Trophoblast cell (in vitro differentiated cells and primary cell): ENCODE data around the gene UBR3.
A peak's percentile ranks its signal among the peaks of the same experiment; 100 is the strongest.

Source experiments
- DNase-seq, 2 donors: peaks; one replicate each; pipeline ENCODE4 v3.0.0-alpha.2; 2016
- H2AFZ ChIP-seq: 2 replicates; pipeline ENCODE4 v1.6.1; 2013; ENCODE audit warnings: low read length, moderate library complexity, mild to moderate bottlenecking; ENCODE audit not compliant: insufficient read depth, poor library complexity
- H2AK5ac ChIP-seq: 2 replicates; pipeline ENCODE4 v1.6.1; 2013; ENCODE audit warnings: mild to moderate bottlenecking, low read length
- H2BK120ac ChIP-seq: 2 replicates; pipeline ENCODE4 v1.6.1; 2013; ENCODE audit warnings: low read length, mild to moderate bottlenecking, moderate library complexity; ENCODE audit not compliant: insufficient read depth, poor library complexity
- H2BK12ac ChIP-seq: 2 replicates; pipeline ENCODE4 v1.6.1; 2013; ENCODE audit warnings: mild to moderate bottlenecking, low read length, moderate library complexity
- H2BK5ac ChIP-seq: 2 replicates; pipeline ENCODE4 v1.6.1; 2013; ENCODE audit warnings: low read length, low read depth, moderate library complexity, mild to moderate bottlenecking; ENCODE audit not compliant: poor library complexity
- H3K14ac ChIP-seq: 2 replicates; pipeline ENCODE4 v1.6.1; 2013; ENCODE audit warnings: mild to moderate bottlenecking, low read length
- H3K18ac ChIP-seq: 2 replicates; pipeline ENCODE4 v1.6.1; 2013; ENCODE audit warnings: mild to moderate bottlenecking, low read length
- H3K23ac ChIP-seq: 2 replicates; pipeline ENCODE4 v1.6.1; 2013; ENCODE audit warnings: low read length
- H3K27ac ChIP-seq: 2 replicates; pipeline ENCODE4 v1.5.1; 2013; ENCODE audit warnings: low read depth, mild to moderate bottlenecking, inconsistent platforms, low read length, moderate library complexity
- H3K27me3 ChIP-seq: 2 replicates; pipeline ENCODE4 v1.6.1; 2013; ENCODE audit warnings: inconsistent platforms, mild to moderate bottlenecking, low read length, moderate library complexity; ENCODE audit not compliant: insufficient read depth
- H3K36me3 ChIP-seq, 2 experiments: 1 replicate in 1 of 2; 2 replicates in 1 of 2; pipeline ENCODE4 v1.6.1; 2013; ENCODE audit warnings: low read length in 2 of 2, mild to moderate bottlenecking in 2 of 2, moderate library complexity in 1 of 2; ENCODE audit not compliant: insufficient read depth in 2 of 2, control insufficient read depth in 1 of 2
- H3K4ac ChIP-seq: 2 replicates; pipeline ENCODE4 v1.6.1; 2013; ENCODE audit warnings: low read depth, mild to moderate bottlenecking, low read length, moderate library complexity
- H3K4me1 ChIP-seq, 2 experiments: 1 replicate in 1 of 2; 2 replicates in 1 of 2; pipeline ENCODE4 v1.6.1; 2013; ENCODE audit warnings: low read length in 2 of 2, mild to moderate bottlenecking in 2 of 2, moderate library complexity in 1 of 2; ENCODE audit not compliant: insufficient read depth in 2 of 2, control insufficient read depth in 1 of 2
- H3K4me2 ChIP-seq: 2 replicates; pipeline ENCODE4 v1.6.1; 2013; ENCODE audit warnings: inconsistent platforms, mild to moderate bottlenecking, low read length, moderate library complexity
- H3K4me3 ChIP-seq: 2 replicates; pipeline ENCODE4 v1.5.1; 2013; ENCODE audit warnings: mild to moderate bottlenecking, low read depth, low read length, inconsistent platforms
- H3K79me1 ChIP-seq: one replicate; pipeline ENCODE4 v1.6.1; 2013; ENCODE audit warnings: low read length
- H3K79me2 ChIP-seq: 2 replicates; pipeline ENCODE4 v1.6.1; 2013; ENCODE audit warnings: low read length, mild to moderate bottlenecking; ENCODE audit not compliant: control insufficient read depth, insufficient read depth, poor library complexity
- H3K9ac ChIP-seq: 2 replicates; pipeline ENCODE4 v1.6.1; 2013; ENCODE audit warnings: mild to moderate bottlenecking, low read length
- H3K9me3 ChIP-seq: 2 replicates; pipeline ENCODE4 v1.6.1; 2013; ENCODE audit warnings: low read depth, mild to moderate bottlenecking, control low read depth, inconsistent platforms, low read length; ENCODE audit not compliant: insufficient read depth
- H4K12ac ChIP-seq: 2 replicates; pipeline ENCODE4 v1.6.1; 2013; ENCODE audit warnings: low read depth, mild to moderate bottlenecking, low read length, moderate library complexity
- H4K8ac ChIP-seq: 2 replicates; pipeline ENCODE4 v1.6.1; 2013; ENCODE audit warnings: low read depth, mild to moderate bottlenecking, low read length, moderate library complexity
- H4K91ac ChIP-seq: one replicate; pipeline ENCODE4 v1.6.1; 2013; ENCODE audit warnings: low read depth, mild to moderate bottlenecking, low read length, moderate library complexity
- WGBS: extraction: QIAGEN DNeasy Blood & Tissue Kit; methylation state at CpG from one replicate; pipeline ENCODE4 v1.1.7; 2013; ENCODE audit warnings: missing lambda C conversion rate; ENCODE audit not compliant: insufficient read length, insufficient coverage; ENCODE audit errors: extremely low coverage; 5-methylcytosine and 5-hydroxymethylcytosine counted together

Gene UBR3

GRCh38 chr2:169877398-169877797 is 50.1 kb downstream of the UBR3 start:
- Histone ChIP-seq H2AFZ (no peak overlapping the region), H3K79me2 (no peaks in the 10 kb centered on the region), H3K18ac (no peak overlapping the region), H2BK120ac (no peak overlapping the region), H3K9ac (no peak overlapping the region), H3K27me3 (no peaks in the 10 kb centered on the region), H3K4ac (no peak overlapping the region), H2AK5ac (no peak overlapping the region), H3K4me1 (peaks cover 0 to 1% of the 10 kb centered on the region in 2 experiments), H4K8ac (no peak overlapping the region), H2BK12ac (no peak overlapping the region), H4K12ac (no peak overlapping the region), H3K23ac (no peak overlapping the region), H3K27ac (no peak overlapping the region), H3K36me3 (peaks cover 0 to 1% of the 10 kb centered on the region in 2 experiments), H3K9me3 (no peaks in the 10 kb centered on the region), H2BK5ac (no peak overlapping the region), H4K91ac (no peak overlapping the region), H3K4me3 (no peak overlapping the region), H3K79me1 (no peaks in the 10 kb centered on the region), H3K14ac (no peak overlapping the region), H3K4me2 (no peak overlapping the region)
- peak in 1 of 2 donors; percentile 3 for DNase-seq

DNA sequence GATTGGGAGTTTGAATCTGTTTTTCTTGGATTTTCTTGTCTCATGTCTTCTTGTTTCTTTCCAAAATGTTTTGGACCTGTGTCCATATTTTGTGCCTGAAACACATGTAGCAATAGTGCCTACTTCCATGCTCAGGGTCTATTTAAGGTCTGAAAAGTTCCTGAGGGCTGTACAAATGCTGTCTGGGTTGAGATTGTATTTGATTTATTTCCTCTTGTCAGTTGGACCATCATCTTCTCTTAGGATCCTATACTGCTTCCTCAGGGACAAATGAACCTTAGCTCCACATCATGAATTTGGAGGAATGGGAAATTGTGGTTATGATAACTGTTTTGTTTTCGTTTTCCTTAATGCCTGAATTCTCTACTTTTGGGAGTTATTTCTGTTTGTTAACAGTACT is 59.9 kb downstream of the UBR3 start:
- no peak overlapping the region for H2AFZ ChIP-seq
- no peak overlapping the region for H3K4ac ChIP-seq
- no peak overlapping the region for H4K12ac ChIP-seq
- no peak overlapping the region for H2BK120ac ChIP-seq
- no peak overlapping the region for H3K27ac ChIP-seq
- no peak overlapping the region for H3K23ac ChIP-seq
- H3K18ac ChIP-seq = no peak overlapping the region
- no peaks in the 10 kb centered on the region for H3K9me3 ChIP-seq
- H3K9ac ChIP-seq = no peak overlapping the region
- H3K4me3 ChIP-seq = no peak overlapping the region
- H2BK12ac ChIP-seq = no peak overlapping the region
- WGBS = no CpG with 5 or more reads among the region's 1 CpG
- peaks cover 0 to 2% of the 10 kb centered on the region in 2 experiments for H3K4me1 ChIP-seq
- no peak overlapping the region for H4K91ac ChIP-seq
- no peak overlapping the region for H4K8ac ChIP-seq
- no peaks in the 10 kb centered on the region for H3K36me3 ChIP-seq
- no peak overlapping the region for H3K14ac ChIP-seq
- DNase-seq = no peak
- H3K27me3 ChIP-seq = no peaks in the 10 kb centered on the region
- no peak overlapping the region for H2AK5ac ChIP-seq
- H3K79me2 ChIP-seq = no peaks in the 10 kb centered on the region
- H2BK5ac ChIP-seq = no peak overlapping the region
- no peak overlapping the region for H3K4me2 ChIP-seq
- H3K79me1 ChIP-seq = no peaks in the 10 kb centered on the region

DNA sequence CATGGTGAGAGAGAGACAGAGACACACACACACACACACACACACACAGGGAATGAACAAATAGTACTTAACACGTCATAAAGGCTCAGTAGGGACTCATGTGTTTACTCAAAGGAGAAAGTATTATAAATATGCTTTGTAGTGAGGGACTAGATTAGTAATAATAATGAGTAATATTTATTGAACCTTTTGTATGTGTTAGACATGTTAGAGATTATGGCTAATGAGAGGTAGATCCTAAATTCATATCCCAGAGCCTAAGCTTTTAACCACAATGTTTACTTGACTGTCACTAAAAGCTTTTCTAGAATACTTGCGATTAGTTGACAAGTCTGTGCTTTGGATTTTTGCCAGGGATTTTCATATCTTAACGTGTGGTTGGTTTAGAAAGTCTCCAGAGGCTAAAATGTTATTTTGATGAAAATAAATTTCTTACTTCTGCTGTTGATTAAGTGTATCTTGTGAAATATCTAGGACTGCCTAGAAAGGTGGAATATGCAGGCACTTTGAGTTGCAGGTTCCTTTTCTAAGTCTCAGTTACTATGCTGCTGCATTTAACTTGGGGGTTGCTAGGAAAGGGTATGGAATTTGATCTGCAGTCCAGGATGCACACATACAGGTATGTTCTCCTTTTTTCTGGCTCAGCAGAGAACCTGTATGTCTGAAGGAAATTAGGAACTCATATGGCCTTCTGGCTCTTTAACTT is 64.5 kb downstream of the UBR3 start:
- DNase-seq = no peak
- peak overlapping the region; percentile 49 for H3K23ac ChIP-seq
- H2BK120ac ChIP-seq = no peak overlapping the region
- no peak overlapping the region for H3K9ac ChIP-seq
- no peak overlapping the region for H3K14ac ChIP-seq
- no peak overlapping the region for H3K18ac ChIP-seq
- H2AK5ac ChIP-seq = no peak overlapping the region
- no peaks in the 10 kb centered on the region for H3K9me3 ChIP-seq
- no peak overlapping the region for H2BK12ac ChIP-seq
- WGBS = no CpG with 5 or more reads among the region's 3 CpGs
- no peak overlapping the region for H3K27ac ChIP-seq
- no peaks in the 10 kb centered on the region for H3K27me3 ChIP-seq
- no peak overlapping the region for H2AFZ ChIP-seq
- H3K79me2 ChIP-seq = no peaks in the 10 kb centered on the region
- no peak overlapping the region for H4K8ac ChIP-seq
- H4K12ac ChIP-seq = no peak overlapping the region
- peaks cover 0 to 2% of the 10 kb centered on the region in 2 experiments for H3K4me1 ChIP-seq
- H2BK5ac ChIP-seq = no peak overlapping the region
- no peak overlapping the region for H3K4me3 ChIP-seq
- no peaks in the 10 kb centered on the region for H3K36me3 ChIP-seq
- H4K91ac ChIP-seq = no peak overlapping the region
- H3K4me2 ChIP-seq = no peak overlapping the region
- H3K79me1 ChIP-seq = no peaks in the 10 kb centered on the region
- H3K4ac ChIP-seq = no peak overlapping the region

GRCh38 chr2:169892951-169893350 is 65.7 kb downstream of the UBR3 start:
- Histone ChIP-seq H3K79me1 (no peaks in the 10 kb centered on the region), H3K4me1 (peaks cover 0 to 2% of the 10 kb centered on the region in 2 experiments), H3K9ac (no peak overlapping the region), H3K4me2 (no peak overlapping the region), H2AK5ac (no peak overlapping the region), H3K36me3 (no peaks in the 10 kb centered on the region), H3K4me3 (no peak overlapping the region), H3K9me3 (no peaks in the 10 kb centered on the region), H2BK120ac (no peak overlapping the region), H3K79me2 (no peaks in the 10 kb centered on the region), H3K27ac (no peak overlapping the region), H2AFZ (no peak overlapping the region), H3K27me3 (no peaks in the 10 kb centered on the region), H3K4ac (no peak overlapping the region), H4K12ac (no peak overlapping the region), H4K91ac (no peak overlapping the region), H3K23ac (no peak overlapping the region), H3K14ac (no peak overlapping the region), H4K8ac (no peak overlapping the region), H3K18ac (no peak overlapping the region), H2BK12ac (no peak overlapping the region), H2BK5ac (no peak overlapping the region)
- no CpG with 5 or more reads among the region's 1 CpG for WGBS
- DNase-seq = peak in 1 of 2 donors; percentile 26
